HEK293 (cell line): ENCODE measurements around the gene CDH1.

Source experiments
- CTCF ChIP-seq: fragments of 450-650 bp; formaldehyde crosslinking; IDR thresholded peaks from 2 replicates; pipeline ENCODE4 v1.5.1; 2016; ENCODE audit warnings: missing biosample characterization, missing genetic modification characterization
- KLF8 ChIP-seq: fragments of 450-650 bp; formaldehyde crosslinking; IDR thresholded peaks from 2 replicates; pipeline ENCODE4 v1.5.1; 2016; ENCODE audit warnings: missing biosample characterization, missing genetic modification characterization
- TSHZ1 ChIP-seq: fragments of 450-650 bp; formaldehyde crosslinking; IDR thresholded peaks from 2 replicates; pipeline ENCODE4 v1.5.1; 2016; ENCODE audit warnings: missing biosample characterization, missing genetic modification characterization, borderline replicate concordance
- ZBTB1 ChIP-seq: fragments of 450-650 bp; formaldehyde crosslinking; IDR thresholded peaks from 2 replicates; pipeline ENCODE4 v1.5.1; 2016; ENCODE audit warnings: missing biosample characterization, missing genetic modification characterization
- ZNF514 ChIP-seq: fragments of 450-650 bp; formaldehyde crosslinking; IDR thresholded peaks from 2 replicates; pipeline ENCODE4 v1.5.1; 2016; ENCODE audit warnings: missing biosample characterization, missing genetic modification characterization
- ZNF747 ChIP-seq: fragments of 450-650 bp; formaldehyde crosslinking; IDR thresholded peaks from 2 replicates; pipeline ENCODE4 v1.5.1; 2016; ENCODE audit warnings: missing biosample characterization, missing genetic modification characterization

GRCh38 chr16:68728523-68728922, 8.6 kb upstream of the CDH1 start:
- TF ChIP-seq CTCF (tag by site-specific recombination) (no peak), ZBTB1 (no peak), KLF8 (tag by site-specific recombination) (no peak), ZNF514 (tag by site-specific recombination) (no peak), TSHZ1 (no peak), ZNF747 (tag by site-specific recombination) (no peak)
